ENCODE measurements around the gene ELFN1.

ELFN1 gene

DNA sequence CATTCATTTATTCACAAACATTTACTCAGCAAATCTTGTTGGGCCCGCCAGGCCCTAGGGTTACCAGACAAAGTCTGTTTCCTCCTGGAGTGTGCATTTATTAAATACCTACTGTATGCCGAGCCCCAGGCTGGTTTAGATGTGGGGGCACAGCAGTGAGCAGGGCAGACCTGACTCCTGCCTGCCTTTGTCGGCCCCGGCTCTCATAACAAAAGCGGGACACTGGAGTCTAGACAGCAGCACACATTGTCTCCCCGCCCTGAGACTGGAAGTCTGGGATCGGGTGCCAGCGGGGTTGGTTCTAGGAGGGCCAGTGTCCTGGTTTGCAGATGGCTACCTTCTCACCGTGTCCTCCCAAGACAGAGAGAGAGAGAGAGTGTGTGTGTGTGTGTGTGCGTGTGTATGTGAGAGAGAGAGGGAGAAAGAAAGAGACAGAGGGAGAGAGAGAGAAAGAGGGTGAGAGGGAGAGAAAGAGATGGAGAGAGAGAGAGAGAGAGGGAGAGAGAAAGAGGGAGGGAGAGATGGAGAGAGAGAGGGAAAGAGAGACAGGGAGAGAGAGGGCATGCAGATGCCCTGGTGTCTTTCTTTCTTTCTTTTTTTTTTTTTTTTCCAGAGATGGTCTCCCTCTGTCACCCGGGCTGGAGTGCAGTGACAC is 25.9 kb downstream of the ELFN1 start:
- TF ChIP-seq, protein P1, sequence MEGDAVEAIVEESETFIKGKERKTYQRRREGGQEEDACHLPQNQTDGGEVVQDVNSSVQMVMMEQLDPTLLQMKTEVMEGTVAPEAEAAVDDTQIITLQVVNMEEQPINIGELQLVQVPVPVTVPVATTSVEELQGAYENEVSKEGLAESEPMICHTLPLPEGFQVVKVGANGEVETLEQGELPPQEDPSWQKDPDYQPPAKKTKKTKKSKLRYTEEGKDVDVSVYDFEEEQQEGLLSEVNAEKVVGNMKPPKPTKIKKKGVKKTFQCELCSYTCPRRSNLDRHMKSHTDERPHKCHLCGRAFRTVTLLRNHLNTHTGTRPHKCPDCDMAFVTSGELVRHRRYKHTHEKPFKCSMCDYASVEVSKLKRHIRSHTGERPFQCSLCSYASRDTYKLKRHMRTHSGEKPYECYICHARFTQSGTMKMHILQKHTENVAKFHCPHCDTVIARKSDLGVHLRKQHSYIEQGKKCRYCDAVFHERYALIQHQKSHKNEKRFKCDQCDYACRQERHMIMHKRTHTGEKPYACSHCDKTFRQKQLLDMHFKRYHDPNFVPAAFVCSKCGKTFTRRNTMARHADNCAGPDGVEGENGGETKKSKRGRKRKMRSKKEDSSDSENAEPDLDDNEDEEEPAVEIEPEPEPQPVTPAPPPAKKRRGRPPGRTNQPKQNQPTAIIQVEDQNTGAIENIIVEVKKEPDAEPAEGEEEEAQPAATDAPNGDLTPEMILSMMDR (IDR thresholded peaks at IDR 0.05; ENCODE audit: insufficient read depth, low read depth, low read length, missing control alignments) = no peak
- no peak overlapping the region for H3K4me3 ChIP-seq (ENCODE audit: low read depth, low read length)
- no peak for DNase-seq (ENCODE audit: low read depth)

GRCh38 chr7:1696671-1697498 is 26.8 kb downstream of the ELFN1 start:
- TF ChIP-seq, protein P1 (IDR thresholded peaks at IDR 0.05; ENCODE audit: insufficient read depth, low read depth, low read length, missing control alignments) = no peak
- DNase-seq (ENCODE audit: low read depth) = no peak

GRCh38 chr7:1697499-1698125 is 27.5 kb downstream of the ELFN1 start:
- H3K4me3 ChIP-seq (ENCODE audit: low read depth, low read length) = no peak overlapping the region
- no peak for DNase-seq (ENCODE audit: low read depth)
- TF ChIP-seq, protein P1 (IDR thresholded peaks at IDR 0.05; ENCODE audit: insufficient read depth, low read depth, low read length, missing control alignments) = no peak

More at GRCh38 chr7:1696671-1697498, 26.8 kb downstream of the ELFN1 start:
- H3K4me3 ChIP-seq (ENCODE audit: low read depth, low read length) = no peak overlapping the region

DNA sequence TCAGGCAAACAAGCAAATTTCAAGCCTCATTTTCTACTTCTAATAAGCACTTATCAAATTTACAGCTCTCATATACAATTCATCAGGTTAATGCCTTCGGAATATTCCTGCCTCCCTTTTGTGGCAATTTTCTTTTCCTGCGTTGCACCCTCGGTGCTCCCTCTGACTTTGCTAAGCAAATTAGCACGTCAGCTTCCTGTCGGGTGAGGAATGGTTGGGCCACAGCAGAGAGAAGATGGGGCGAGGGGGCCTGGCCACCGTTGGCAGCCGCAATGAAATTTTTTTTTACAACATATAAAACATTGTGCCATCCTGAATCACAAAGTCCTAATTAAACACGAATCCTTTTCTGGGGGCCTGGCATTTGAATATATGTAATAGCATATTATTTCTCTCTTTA is 28.1 kb downstream of the ELFN1 start:
- H3K4me3 ChIP-seq (ENCODE audit: low read depth, low read length) = no peak overlapping the region
- no peak for DNase-seq (ENCODE audit: low read depth)

DNA sequence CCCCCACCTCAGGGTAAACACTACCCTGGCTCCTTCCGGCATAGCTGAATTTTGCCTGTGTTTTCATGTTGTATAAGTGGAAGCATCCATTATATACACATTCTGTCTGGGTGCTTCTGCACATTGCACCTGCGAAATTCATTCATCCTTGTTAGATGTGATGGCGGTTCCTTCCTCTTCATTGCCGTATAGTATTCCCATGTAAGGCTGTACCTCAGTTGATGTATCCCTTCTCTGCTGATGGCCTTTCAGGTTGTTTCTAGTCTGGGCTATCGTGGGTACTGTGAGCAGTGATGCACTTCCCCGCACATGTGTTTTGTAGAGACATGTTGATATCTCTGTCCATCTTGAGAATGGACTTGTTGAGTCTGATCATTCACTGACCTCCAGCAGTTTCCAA is 28.9 kb downstream of the ELFN1 start:
- DNase-seq (ENCODE audit: low read depth) = no peak
- H3K4me3 ChIP-seq (ENCODE audit: low read depth, low read length) = no peak overlapping the region
- TF ChIP-seq, protein P1 (IDR thresholded peaks at IDR 0.05; ENCODE audit: insufficient read depth, low read depth, low read length, missing control alignments) = no peak

More for the DNA sequence above, 28.1 kb downstream of the ELFN1 start:
- TF ChIP-seq, protein P1 (IDR thresholded peaks at IDR 0.05; ENCODE audit: insufficient read depth, low read depth, low read length, missing control alignments) = no peak

DNA sequence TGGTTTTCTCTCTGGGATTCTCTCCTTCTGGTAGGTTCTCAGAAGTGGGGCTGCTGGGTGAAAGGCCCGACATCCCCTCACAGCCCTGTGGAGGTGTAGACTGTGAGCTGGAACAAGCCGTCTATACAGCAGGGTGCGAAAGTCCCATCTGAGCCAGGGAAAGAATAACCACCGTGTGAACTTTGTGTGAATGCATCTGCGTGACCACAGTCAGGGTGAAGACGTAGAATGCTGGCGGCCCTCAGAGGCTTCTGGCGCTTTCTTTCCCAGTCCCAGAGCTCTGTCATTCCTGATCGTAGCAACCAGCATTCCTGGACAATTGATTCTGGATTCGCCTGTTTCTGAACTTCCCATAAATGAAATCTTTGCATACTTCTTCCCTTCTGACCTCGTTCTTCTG is 30.0 kb downstream of the ELFN1 start:
- no peak for DNase-seq (ENCODE audit: low read depth)
- TF ChIP-seq, protein P1 (IDR thresholded peaks at IDR 0.05; ENCODE audit: insufficient read depth, low read depth, low read length, missing control alignments) = no peak
- H3K4me3 ChIP-seq (ENCODE audit: low read depth, low read length) = no peak overlapping the region

All from GM12865 (cell line).